ENCODE measurements around the gene CRACDL. TPM values are rescaled to one million over a fixed set of nuclear protein-coding genes. Genes with fewer than 3 reads are reported as not detected.
A peak's percentile ranks its signal among the peaks of the same experiment; 100 is the strongest.

CRACDL gene
- total RNA-seq, 1 donor from 2014 or later = 1.6 TPM

GRCh38 chr2:98937906-98938305, 1.9 kb upstream of the CRACDL start:
- TF ChIP-seq CTCF (IDR thresholded peaks at IDR 0.05; ENCODE audit: unreplicated experiment) = no peak
- H3K9me3 Mint-ChIP-seq (ENCODE audit: low read depth) = no peaks in the 10 kb centered on the region
- H3K27me3 Mint-ChIP-seq = peaks cover 65% of the 10 kb centered on the region
- no peak overlapping the region for H3K27ac Mint-ChIP-seq
- no peaks in the 10 kb centered on the region for H3K36me3 Mint-ChIP-seq (ENCODE audit: insufficient read depth)
- peaks cover 2% of the 10 kb centered on the region for H3K4me1 Mint-ChIP-seq (ENCODE audit: low read depth)
- no peak for DNase-seq (ENCODE audit: low spot score, unreplicated experiment)
- H3K4me3 Mint-ChIP-seq (ENCODE audit: low read depth) = no peak overlapping the region

DNA sequence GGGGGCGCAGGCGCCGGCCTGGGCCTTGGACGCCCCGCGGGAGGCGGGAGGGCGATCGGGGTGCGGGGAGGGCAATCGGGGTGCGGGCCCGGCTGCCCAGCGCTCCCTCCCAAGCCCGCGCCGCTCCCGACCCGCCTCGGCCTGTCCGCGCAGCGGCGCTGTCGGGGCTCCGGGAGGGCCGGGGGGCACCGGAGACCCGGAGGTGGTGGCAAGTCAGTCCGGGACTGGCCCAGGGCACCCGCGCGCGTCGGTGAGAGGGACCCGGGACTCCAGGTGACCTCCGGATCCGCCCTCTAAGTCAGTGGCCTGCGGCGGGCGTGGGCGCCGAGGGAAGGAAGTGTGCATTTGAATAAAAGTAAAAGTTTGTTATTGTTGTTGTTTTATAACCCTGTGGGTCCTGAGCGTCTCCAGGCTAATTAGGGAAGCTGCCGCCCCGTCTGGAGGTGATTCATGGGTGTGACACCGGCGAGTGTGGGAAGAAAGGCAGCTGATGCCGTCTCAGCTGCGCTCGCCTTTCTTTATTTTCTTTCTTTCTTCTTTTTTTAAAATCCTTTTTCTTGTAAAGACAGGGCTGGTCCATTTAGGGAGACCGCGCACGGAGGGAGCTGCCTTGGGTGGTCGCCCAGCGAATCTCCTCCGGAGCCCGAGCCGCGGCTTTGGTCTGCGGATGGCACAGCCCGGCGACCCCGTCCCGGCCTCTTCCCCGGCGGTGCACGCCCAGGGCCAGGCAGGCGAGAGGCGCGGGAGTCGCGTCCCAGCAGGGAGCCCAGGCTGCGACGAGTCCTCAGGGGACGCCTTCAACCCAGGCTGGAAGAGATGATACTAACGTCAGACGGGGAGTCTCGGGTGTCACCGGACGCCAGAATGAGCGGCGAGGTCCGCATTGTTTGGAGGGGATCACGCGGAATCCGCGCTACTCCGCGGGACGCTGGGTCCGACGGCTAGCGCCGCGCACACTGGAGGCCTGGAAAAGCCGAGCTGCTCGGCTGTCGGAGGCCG, 627 bp upstream of the CRACDL start:
- Mint-ChIP-seq H3K4me1 (ENCODE audit: low read depth) (peaks cover 2% of the 10 kb centered on the region), H3K27ac (no peak overlapping the region), H3K27me3 (peaks cover 77% of the 10 kb centered on the region), H3K36me3 (ENCODE audit: insufficient read depth) (no peaks in the 10 kb centered on the region), H3K9me3 (ENCODE audit: low read depth) (no peaks in the 10 kb centered on the region), H3K4me3 (ENCODE audit: low read depth) (peak overlapping the region; percentile 66)
- DNase-seq (ENCODE audit: low spot score, unreplicated experiment) = no peak
- peak; percentile 45 for TF ChIP-seq CTCF (IDR thresholded peaks at IDR 0.05; ENCODE audit: unreplicated experiment)

DNA sequence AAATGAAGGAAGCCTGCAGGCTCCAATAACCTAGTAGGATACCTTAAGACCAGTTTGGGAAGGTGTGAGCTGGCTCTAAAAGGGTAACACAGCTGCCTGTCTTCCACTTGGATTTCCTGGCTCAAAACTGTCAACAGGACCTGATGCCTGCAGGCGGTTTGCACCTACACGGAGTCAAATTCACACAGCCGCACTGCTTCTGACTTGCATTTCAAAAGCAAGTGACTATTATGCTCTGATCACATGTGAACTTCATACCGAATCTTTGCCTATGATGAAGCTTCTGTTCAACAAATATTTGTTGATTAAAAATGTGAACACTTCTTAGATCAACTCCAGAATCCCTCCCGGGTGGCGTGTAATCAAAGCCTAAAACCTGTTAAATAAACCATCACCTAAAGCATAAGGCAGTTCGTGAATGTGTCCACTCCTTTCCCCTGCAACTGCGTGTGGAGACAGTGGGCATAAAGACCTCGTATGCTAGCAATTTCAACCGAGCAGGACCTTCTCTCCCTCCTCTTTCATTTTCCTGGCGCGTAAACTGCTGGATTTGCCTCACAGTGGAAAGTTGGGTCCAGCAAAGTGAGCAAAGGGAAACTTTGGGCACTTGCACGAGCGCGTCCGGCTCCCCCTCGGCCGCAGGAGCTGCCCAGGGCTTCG, 784 bp downstream of the CRACDL start:
- no peak for DNase-seq (ENCODE audit: low spot score, unreplicated experiment)
- H3K27ac Mint-ChIP-seq = no peak overlapping the region

GRCh38 chr2:98932778-98933343, 3.2 kb downstream of the CRACDL start:
- Mint-ChIP-seq H3K9me3 (ENCODE audit: low read depth) (no peaks in the 10 kb centered on the region), H3K27ac (no peak overlapping the region), H3K4me3 (ENCODE audit: low read depth) (no peak overlapping the region), H3K4me1 (ENCODE audit: low read depth) (peaks cover 2% of the 10 kb centered on the region), H3K27me3 (peaks cover 65% of the 10 kb centered on the region), H3K36me3 (ENCODE audit: insufficient read depth) (no peaks in the 10 kb centered on the region)
- no peak for DNase-seq (ENCODE audit: low spot score, unreplicated experiment)
- no peak for TF ChIP-seq CTCF (IDR thresholded peaks at IDR 0.05; ENCODE audit: unreplicated experiment)

More for the DNA sequence above, 784 bp downstream of the CRACDL start:
- Mint-ChIP-seq H3K27me3 (peaks cover 82% of the 10 kb centered on the region), H3K36me3 (ENCODE audit: insufficient read depth) (no peaks in the 10 kb centered on the region), H3K9me3 (ENCODE audit: low read depth) (no peaks in the 10 kb centered on the region), H3K4me1 (ENCODE audit: low read depth) (peaks cover 2% of the 10 kb centered on the region), H3K4me3 (ENCODE audit: low read depth) (peak overlapping the region; percentile 54)
- TF ChIP-seq CTCF (IDR thresholded peaks at IDR 0.05; ENCODE audit: unreplicated experiment) = no peak

- Mint-ChIP-seq H3K4me3 (ENCODE audit: low read depth) (no peak overlapping the region), H3K9me3 (ENCODE audit: low read depth) (no peaks in the 10 kb centered on the region), H3K36me3 (ENCODE audit: insufficient read depth) (no peaks in the 10 kb centered on the region), H3K27ac (no peak overlapping the region), H3K4me1 (ENCODE audit: low read depth) (peaks cover 2% of the 10 kb centered on the region), H3K27me3 (peaks cover 61% of the 10 kb centered on the region)
- DNase-seq (ENCODE audit: low spot score, unreplicated experiment) = no peak
- TF ChIP-seq CTCF (IDR thresholded peaks at IDR 0.05; ENCODE audit: unreplicated experiment) = no peak
Observed at GRCh38 chr2:98932164-98932563, 3.9 kb downstream of the CRACDL start.
